Loucy (cell line): Measurements from ENCODE around the gene RBMS2.

Experiments
- EZH2phosphoT487 ChIP-seq: fragments of 200-600 bp; IDR thresholded peaks from 2 replicates; pipeline ENCODE4 v1.6.1; 2018; ENCODE audit warnings: antibody characterized with exemption, mild to moderate bottlenecking, moderate library complexity, borderline replicate concordance
- TF ChIP-seq, protein P1 (sequence below): fragments of 200-600 bp; sonication (generic); conservative IDR thresholded peaks from 2 replicates; pipeline ENCODE4 v1.5.1; 2014; ENCODE audit warnings: mild to moderate bottlenecking, antibody characterized with exemption, low read length

DNA sequence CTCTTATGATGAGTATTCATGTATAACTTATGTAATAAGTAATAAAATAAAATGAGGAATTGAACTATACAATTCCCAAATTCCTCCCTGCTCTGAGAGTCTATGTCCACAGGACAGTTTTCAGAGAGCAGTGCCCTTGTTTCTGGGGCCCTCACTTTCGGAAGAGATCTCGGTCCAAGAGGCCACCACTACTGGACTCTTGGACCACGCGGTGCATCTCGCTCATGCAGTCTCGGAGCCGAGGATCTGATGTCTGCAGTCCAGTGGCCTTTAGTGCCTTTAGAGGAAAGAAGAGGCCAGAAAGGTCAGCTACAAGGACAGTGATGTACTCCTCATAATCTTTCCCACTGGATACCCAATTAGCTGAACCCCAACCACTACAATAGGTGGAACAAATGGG lies 42.0 kb upstream of the RBMS2 start:
- TF ChIP-seq, protein P1, sequence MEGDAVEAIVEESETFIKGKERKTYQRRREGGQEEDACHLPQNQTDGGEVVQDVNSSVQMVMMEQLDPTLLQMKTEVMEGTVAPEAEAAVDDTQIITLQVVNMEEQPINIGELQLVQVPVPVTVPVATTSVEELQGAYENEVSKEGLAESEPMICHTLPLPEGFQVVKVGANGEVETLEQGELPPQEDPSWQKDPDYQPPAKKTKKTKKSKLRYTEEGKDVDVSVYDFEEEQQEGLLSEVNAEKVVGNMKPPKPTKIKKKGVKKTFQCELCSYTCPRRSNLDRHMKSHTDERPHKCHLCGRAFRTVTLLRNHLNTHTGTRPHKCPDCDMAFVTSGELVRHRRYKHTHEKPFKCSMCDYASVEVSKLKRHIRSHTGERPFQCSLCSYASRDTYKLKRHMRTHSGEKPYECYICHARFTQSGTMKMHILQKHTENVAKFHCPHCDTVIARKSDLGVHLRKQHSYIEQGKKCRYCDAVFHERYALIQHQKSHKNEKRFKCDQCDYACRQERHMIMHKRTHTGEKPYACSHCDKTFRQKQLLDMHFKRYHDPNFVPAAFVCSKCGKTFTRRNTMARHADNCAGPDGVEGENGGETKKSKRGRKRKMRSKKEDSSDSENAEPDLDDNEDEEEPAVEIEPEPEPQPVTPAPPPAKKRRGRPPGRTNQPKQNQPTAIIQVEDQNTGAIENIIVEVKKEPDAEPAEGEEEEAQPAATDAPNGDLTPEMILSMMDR: no peak
- TF ChIP-seq EZH2phosphoT487: no peak
